ENCODE results near the gene NF1. TPM values are rescaled to one million over a fixed set of nuclear protein-coding genes. Genes with fewer than 3 reads are reported as not detected.
"Not testable (repeated sequence)": the region's sequence is repeated elsewhere in the genome, so short reads cannot be mapped to it uniquely, and the experiment has no call there.

Gene NF1
- total RNA-seq, 5 donors from 2014 or later (not counting 1 experiment from before 2014, with no cell fraction given): 30.8 to 32.6 (median 31.8) TPM

- peaks cover 41% of the 10 kb centered on the region for H3K36me3 Mint-ChIP-seq
- ATAC-seq (replicated peaks in 1 of 4); H3K27ac ChIP-seq (ENCODE audit: low read length); H3K4me3 ChIP-seq (ENCODE audit: control insufficient read depth in 1 of 2, extremely low read depth in 1 of 2, low read length in 1 of 2); H3K9me3 ChIP-seq; H3K27me3 ChIP-seq (replicated peaks in 1 of 2; ENCODE audit: control insufficient read depth in 2 of 2, extremely low read depth in 1 of 2, insufficient read depth in 2 of 2, low read length in 1 of 2); H3K4me1 ChIP-seq (ENCODE audit: control insufficient read depth in 1 of 2, extremely low read depth in 1 of 2, insufficient read depth in 2 of 2, low read length in 2 of 2); DNase-seq; H3K4me1 Mint-ChIP-seq; H3K9me3 Mint-ChIP-seq; CTCF ChIA-PET; H3K27me3 Mint-ChIP-seq; H3K27ac Mint-ChIP-seq; H3K4me3 Mint-ChIP-seq: not testable (repeated sequence)
- POLR2A ChIA-PET: interaction anchor here in 1 of 2 donors (0.6 kb wide), 1 partner anchor 24 kb away, joined by 3 read pairs; no protein-coding TSS in a partner anchor
- WGBS (ENCODE audit: insufficient coverage): no CpG with 5 or more reads among the region's 34 CpGs
- peaks cover 0 to 13% of the 10 kb centered on the region in 2 donors for H3K36me3 ChIP-seq (ENCODE audit: control insufficient read depth in 2 of 2, extremely low read depth in 1 of 2, insufficient read depth in 1 of 2, low read length in 1 of 2)
Observed at GRCh38 chr17:31345191-31345747, 250.5 kb downstream of the NF1 start.

- H3K36me3 Mint-ChIP-seq: peaks cover 40% of the 10 kb centered on the region
- ChIA-PET CTCF (no interaction called here), POLR2A (interaction anchor here in 1 of 2 donors (0.6 kb wide), 1 partner anchor 50 kb away, joined by 4 read pairs; no protein-coding TSS in a partner anchor)
- Histone ChIP-seq H3K27me3 (replicated peaks in 1 of 2; ENCODE audit: control insufficient read depth in 2 of 2, extremely low read depth in 1 of 2, insufficient read depth in 2 of 2, low read length in 1 of 2) (no peaks in the 10 kb centered on the region), H3K4me3 (ENCODE audit: control insufficient read depth in 1 of 2, extremely low read depth in 1 of 2, low read length in 1 of 2) (no peak overlapping the region), H3K36me3 (ENCODE audit: control insufficient read depth in 2 of 2, extremely low read depth in 1 of 2, insufficient read depth in 1 of 2, low read length in 1 of 2) (peaks cover 9 to 15% of the 10 kb centered on the region in 2 donors), H3K27ac (ENCODE audit: low read length) (no peak overlapping the region), H3K9me3 (no peaks in the 10 kb centered on the region), H3K4me1 (ENCODE audit: control insufficient read depth in 1 of 2, extremely low read depth in 1 of 2, insufficient read depth in 2 of 2, low read length in 2 of 2) (no peaks in the 10 kb centered on the region)
- no peak for ATAC-seq (replicated peaks in 1 of 4)
- peaks cover 0 to 6% (median 0%) of the 10 kb centered on the region in 3 donors for H3K4me1 Mint-ChIP-seq
- no peak overlapping the region for H3K27ac Mint-ChIP-seq
- DNase-seq: no peak
- no peak overlapping the region for H3K4me3 Mint-ChIP-seq
- H3K9me3 Mint-ChIP-seq: no peaks in the 10 kb centered on the region
- no peaks in the 10 kb centered on the region for H3K27me3 Mint-ChIP-seq
Observed at GRCh38 chr17:31349454-31349853, 254.7 kb downstream of the NF1 start.

- ChIA-PET CTCF (no interaction called here), POLR2A (no interaction called here)
- H3K27ac Mint-ChIP-seq: no peak overlapping the region
- no peaks in the 10 kb centered on the region for H3K4me1 Mint-ChIP-seq
- H3K36me3 Mint-ChIP-seq: peaks cover 66% of the 10 kb centered on the region
- Histone ChIP-seq H3K27me3 (replicated peaks in 1 of 2; ENCODE audit: control insufficient read depth in 2 of 2, extremely low read depth in 1 of 2, insufficient read depth in 2 of 2, low read length in 1 of 2) (no peaks in the 10 kb centered on the region), H3K9me3 (no peaks in the 10 kb centered on the region), H3K27ac (ENCODE audit: low read length) (no peak overlapping the region), H3K36me3 (ENCODE audit: control insufficient read depth in 2 of 2, extremely low read depth in 1 of 2, insufficient read depth in 1 of 2, low read length in 1 of 2) (peaks cover 9 to 46% of the 10 kb centered on the region in 2 donors), H3K4me1 (ENCODE audit: control insufficient read depth in 1 of 2, extremely low read depth in 1 of 2, insufficient read depth in 2 of 2, low read length in 2 of 2) (no peaks in the 10 kb centered on the region), H3K4me3 (ENCODE audit: control insufficient read depth in 1 of 2, extremely low read depth in 1 of 2, low read length in 1 of 2) (no peak overlapping the region)
- no peak overlapping the region for H3K4me3 Mint-ChIP-seq
- ATAC-seq (replicated peaks in 1 of 4): no peak
- WGBS (ENCODE audit: insufficient coverage): no CpG with 5 or more reads among the region's 1 CpG
- H3K9me3 Mint-ChIP-seq: no peaks in the 10 kb centered on the region
- no peak for DNase-seq
- no peaks in the 10 kb centered on the region for H3K27me3 Mint-ChIP-seq
Observed at GRCh38 chr17:31355935-31356334, 261.2 kb downstream of the NF1 start.

- no peak for ATAC-seq (replicated peaks in 1 of 4)
- CTCF ChIA-PET: interaction anchor here in 1 of 2 donors (0.6 kb wide), 1 partner anchor 402 kb away, joined by 4 read pairs; no protein-coding TSS in a partner anchor
- no peaks in the 10 kb centered on the region for H3K9me3 Mint-ChIP-seq
- no peak overlapping the region for H3K4me3 ChIP-seq (ENCODE audit: control insufficient read depth in 1 of 2, extremely low read depth in 1 of 2, low read length in 1 of 2)
- no peaks in the 10 kb centered on the region for H3K4me1 ChIP-seq (ENCODE audit: control insufficient read depth in 1 of 2, extremely low read depth in 1 of 2, insufficient read depth in 2 of 2, low read length in 2 of 2)
- H3K27ac ChIP-seq (ENCODE audit: low read length): no peak overlapping the region
- H3K27ac Mint-ChIP-seq: no peak overlapping the region
- H3K4me1 Mint-ChIP-seq: no peaks in the 10 kb centered on the region
- H3K36me3 Mint-ChIP-seq: peaks cover 70% of the 10 kb centered on the region
- no peaks in the 10 kb centered on the region for H3K9me3 ChIP-seq
- no peaks in the 10 kb centered on the region for H3K27me3 Mint-ChIP-seq
- H3K27me3 ChIP-seq (replicated peaks in 1 of 2; ENCODE audit: control insufficient read depth in 2 of 2, extremely low read depth in 1 of 2, insufficient read depth in 2 of 2, low read length in 1 of 2): no peaks in the 10 kb centered on the region
- no peak overlapping the region for H3K4me3 Mint-ChIP-seq
- DNase-seq: no peak
- H3K36me3 ChIP-seq (ENCODE audit: control insufficient read depth in 2 of 2, extremely low read depth in 1 of 2, insufficient read depth in 1 of 2, low read length in 1 of 2): peaks cover 9 to 46% of the 10 kb centered on the region in 2 donors
- POLR2A ChIA-PET: no interaction called here
- WGBS (ENCODE audit: insufficient coverage): 100% methylated on average over 2 of the region's 2 CpGs
Observed at GRCh38 chr17:31357091-31357490, 262.3 kb downstream of the NF1 start.

GRCh38 chr17:31357839-31358394 is 263.1 kb downstream of the NF1 start:
- Histone ChIP-seq H3K27ac (ENCODE audit: low read length) (no peak overlapping the region), H3K4me3 (ENCODE audit: control insufficient read depth in 1 of 2, extremely low read depth in 1 of 2, low read length in 1 of 2) (no peak overlapping the region), H3K4me1 (ENCODE audit: control insufficient read depth in 1 of 2, extremely low read depth in 1 of 2, insufficient read depth in 2 of 2, low read length in 2 of 2) (no peaks in the 10 kb centered on the region), H3K36me3 (ENCODE audit: control insufficient read depth in 2 of 2, extremely low read depth in 1 of 2, insufficient read depth in 1 of 2, low read length in 1 of 2) (peaks cover 4 to 45% of the 10 kb centered on the region in 2 donors), H3K9me3 (no peaks in the 10 kb centered on the region), H3K27me3 (replicated peaks in 1 of 2; ENCODE audit: control insufficient read depth in 2 of 2, extremely low read depth in 1 of 2, insufficient read depth in 2 of 2, low read length in 1 of 2) (no peaks in the 10 kb centered on the region)
- no CpG with 5 or more reads among the region's 3 CpGs for WGBS (ENCODE audit: insufficient coverage)
- CTCF ChIA-PET: no interaction called here
- H3K27ac Mint-ChIP-seq: no peak overlapping the region
- no peaks in the 10 kb centered on the region for H3K27me3 Mint-ChIP-seq
- DNase-seq (no peak), ATAC-seq (replicated peaks in 1 of 4) (no peak)
- POLR2A ChIA-PET: no interaction called here
- H3K4me1 Mint-ChIP-seq: no peaks in the 10 kb centered on the region
- H3K4me3 Mint-ChIP-seq: no peak overlapping the region
- no peaks in the 10 kb centered on the region for H3K9me3 Mint-ChIP-seq
- peaks cover 70% of the 10 kb centered on the region for H3K36me3 Mint-ChIP-seq

GRCh38 chr17:31364012-31364411 is 269.2 kb downstream of the NF1 start:
- Mint-ChIP-seq H3K27me3 (no peaks in the 10 kb centered on the region), H3K9me3 (no peaks in the 10 kb centered on the region), H3K27ac (no peak overlapping the region), H3K36me3 (peaks cover 47% of the 10 kb centered on the region), H3K4me3 (no peak overlapping the region), H3K4me1 (no peaks in the 10 kb centered on the region)
- Histone ChIP-seq H3K36me3 (ENCODE audit: control insufficient read depth in 2 of 2, extremely low read depth in 1 of 2, insufficient read depth in 1 of 2, low read length in 1 of 2) (peaks cover 0 to 25% of the 10 kb centered on the region in 2 donors), H3K4me1 (ENCODE audit: control insufficient read depth in 1 of 2, extremely low read depth in 1 of 2, insufficient read depth in 2 of 2, low read length in 2 of 2) (no peaks in the 10 kb centered on the region), H3K27ac (ENCODE audit: low read length) (no peak overlapping the region), H3K27me3 (replicated peaks in 1 of 2; ENCODE audit: control insufficient read depth in 2 of 2, extremely low read depth in 1 of 2, insufficient read depth in 2 of 2, low read length in 1 of 2) (no peaks in the 10 kb centered on the region), H3K9me3 (no peaks in the 10 kb centered on the region), H3K4me3 (ENCODE audit: control insufficient read depth in 1 of 2, extremely low read depth in 1 of 2, low read length in 1 of 2) (no peak overlapping the region)
- no peak for DNase-seq
- ChIA-PET POLR2A (no interaction called here), CTCF (interaction anchor here in 1 of 2 donors (0.6 kb wide), 1 partner anchor 359 kb away, joined by 3 read pairs; no protein-coding TSS in a partner anchor)
- no peak for ATAC-seq (replicated peaks in 1 of 4)
- WGBS (ENCODE audit: insufficient coverage): 100% methylated on average over 6 of the region's 6 CpGs
